ENCODE measurements around the gene RRP1.

DNA sequence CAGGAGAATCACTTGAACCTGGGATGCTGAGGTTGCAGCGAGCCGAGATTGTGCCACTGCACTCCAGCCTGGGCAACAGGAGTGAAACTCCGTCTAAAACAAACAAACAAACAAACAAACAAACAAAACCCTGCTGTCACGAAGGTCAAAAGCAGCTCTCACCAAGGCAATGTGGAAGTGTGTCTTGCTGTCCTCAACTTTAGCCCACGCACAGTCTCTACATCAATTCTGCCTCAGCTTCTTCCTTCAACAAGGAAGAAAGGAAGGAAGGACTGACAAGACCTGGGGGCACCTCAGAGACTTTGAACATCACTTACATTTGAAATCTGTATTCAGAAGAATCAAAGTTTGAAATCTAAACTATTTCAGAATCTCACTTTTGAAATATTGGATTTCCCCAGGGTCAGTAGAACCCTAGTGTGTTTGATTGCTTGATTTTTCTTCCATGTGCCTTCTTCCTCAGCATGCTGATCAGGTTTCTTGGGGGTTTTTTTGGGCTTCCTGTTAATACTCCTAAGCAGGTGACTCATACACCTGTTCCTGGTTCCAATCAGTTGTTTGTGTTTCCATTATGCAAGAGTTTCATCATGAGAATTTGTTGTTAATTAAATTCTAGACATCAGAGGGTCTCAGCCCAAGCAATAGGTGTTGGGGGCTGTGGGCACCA, 6.8 kb upstream of the RRP1 start:
- TF ChIP-seq, protein P1, sequence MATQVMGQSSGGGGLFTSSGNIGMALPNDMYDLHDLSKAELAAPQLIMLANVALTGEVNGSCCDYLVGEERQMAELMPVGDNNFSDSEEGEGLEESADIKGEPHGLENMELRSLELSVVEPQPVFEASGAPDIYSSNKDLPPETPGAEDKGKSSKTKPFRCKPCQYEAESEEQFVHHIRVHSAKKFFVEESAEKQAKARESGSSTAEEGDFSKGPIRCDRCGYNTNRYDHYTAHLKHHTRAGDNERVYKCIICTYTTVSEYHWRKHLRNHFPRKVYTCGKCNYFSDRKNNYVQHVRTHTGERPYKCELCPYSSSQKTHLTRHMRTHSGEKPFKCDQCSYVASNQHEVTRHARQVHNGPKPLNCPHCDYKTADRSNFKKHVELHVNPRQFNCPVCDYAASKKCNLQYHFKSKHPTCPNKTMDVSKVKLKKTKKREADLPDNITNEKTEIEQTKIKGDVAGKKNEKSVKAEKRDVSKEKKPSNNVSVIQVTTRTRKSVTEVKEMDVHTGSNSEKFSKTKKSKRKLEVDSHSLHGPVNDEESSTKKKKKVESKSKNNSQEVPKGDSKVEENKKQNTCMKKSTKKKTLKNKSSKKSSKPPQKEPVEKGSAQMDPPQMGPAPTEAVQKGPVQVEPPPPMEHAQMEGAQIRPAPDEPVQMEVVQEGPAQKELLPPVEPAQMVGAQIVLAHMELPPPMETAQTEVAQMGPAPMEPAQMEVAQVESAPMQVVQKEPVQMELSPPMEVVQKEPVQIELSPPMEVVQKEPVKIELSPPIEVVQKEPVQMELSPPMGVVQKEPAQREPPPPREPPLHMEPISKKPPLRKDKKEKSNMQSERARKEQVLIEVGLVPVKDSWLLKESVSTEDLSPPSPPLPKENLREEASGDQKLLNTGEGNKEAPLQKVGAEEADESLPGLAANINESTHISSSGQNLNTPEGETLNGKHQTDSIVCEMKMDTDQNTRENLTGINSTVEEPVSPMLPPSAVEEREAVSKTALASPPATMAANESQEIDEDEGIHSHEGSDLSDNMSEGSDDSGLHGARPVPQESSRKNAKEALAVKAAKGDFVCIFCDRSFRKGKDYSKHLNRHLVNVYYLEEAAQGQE (IDR thresholded peaks at IDR 0.05; ENCODE audit: low read depth, low read length), result no peak
- TF ChIP-seq, protein P2, sequence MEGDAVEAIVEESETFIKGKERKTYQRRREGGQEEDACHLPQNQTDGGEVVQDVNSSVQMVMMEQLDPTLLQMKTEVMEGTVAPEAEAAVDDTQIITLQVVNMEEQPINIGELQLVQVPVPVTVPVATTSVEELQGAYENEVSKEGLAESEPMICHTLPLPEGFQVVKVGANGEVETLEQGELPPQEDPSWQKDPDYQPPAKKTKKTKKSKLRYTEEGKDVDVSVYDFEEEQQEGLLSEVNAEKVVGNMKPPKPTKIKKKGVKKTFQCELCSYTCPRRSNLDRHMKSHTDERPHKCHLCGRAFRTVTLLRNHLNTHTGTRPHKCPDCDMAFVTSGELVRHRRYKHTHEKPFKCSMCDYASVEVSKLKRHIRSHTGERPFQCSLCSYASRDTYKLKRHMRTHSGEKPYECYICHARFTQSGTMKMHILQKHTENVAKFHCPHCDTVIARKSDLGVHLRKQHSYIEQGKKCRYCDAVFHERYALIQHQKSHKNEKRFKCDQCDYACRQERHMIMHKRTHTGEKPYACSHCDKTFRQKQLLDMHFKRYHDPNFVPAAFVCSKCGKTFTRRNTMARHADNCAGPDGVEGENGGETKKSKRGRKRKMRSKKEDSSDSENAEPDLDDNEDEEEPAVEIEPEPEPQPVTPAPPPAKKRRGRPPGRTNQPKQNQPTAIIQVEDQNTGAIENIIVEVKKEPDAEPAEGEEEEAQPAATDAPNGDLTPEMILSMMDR (IDR thresholded peaks at IDR 0.05), result no peak
- TF ChIP-seq MXI1 (IDR thresholded peaks at IDR 0.05; ENCODE audit: low read depth, low read length), result no peak
